GF-D8 (cell line): ENCODE data around the gene TASOR.
"Not testable (repeated sequence)": the region's sequence is repeated elsewhere in the genome, so short reads cannot be mapped to it uniquely, and the experiment has no call there.

Experiments used
- DNase-seq: peaks from one replicate; lab custom pipeline; 2025; lab: John Stamatoyannopoulos, UW

The TASOR gene

DNA sequence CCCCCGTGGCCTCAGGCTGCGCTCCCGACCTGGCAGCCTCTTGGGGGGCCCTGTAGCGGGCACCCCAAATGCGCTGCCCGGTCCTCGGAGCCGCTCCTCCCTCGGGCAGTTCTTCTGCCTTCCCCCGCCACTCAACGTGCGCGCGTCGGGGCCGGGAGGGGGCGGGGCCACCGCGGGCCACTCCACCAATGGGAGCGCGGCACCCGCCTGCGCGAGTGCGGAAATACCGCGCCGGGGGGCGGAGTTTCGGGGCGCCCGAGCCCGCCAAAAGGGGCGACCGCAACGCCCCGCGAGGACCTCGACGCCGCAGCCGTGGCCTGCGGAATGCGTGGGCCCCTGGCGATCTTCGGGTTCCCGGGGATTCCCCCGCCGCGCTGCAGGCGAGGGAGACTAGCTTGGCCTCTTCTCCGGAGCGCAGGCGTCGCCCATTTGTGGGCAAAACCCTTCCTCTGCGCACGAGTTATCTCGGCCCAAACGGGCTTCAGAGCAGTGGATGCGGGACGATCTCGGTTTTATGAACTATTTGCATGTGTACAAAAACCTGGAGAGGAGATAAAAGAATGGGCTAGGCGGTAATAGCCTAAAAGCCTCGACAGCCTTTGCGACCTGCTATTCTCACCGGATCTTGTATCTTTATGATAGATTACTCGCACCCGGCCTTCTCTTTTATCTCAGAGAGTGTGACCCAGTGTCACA lies at the start of gene TASOR:
TSS of gene TASOR (minus strand) at position 144 of the 696 bp plus-strand sequence. CDS start 259 bp downstream, outside the sequence.
- peak; percentile 43 for DNase-seq

DNA sequence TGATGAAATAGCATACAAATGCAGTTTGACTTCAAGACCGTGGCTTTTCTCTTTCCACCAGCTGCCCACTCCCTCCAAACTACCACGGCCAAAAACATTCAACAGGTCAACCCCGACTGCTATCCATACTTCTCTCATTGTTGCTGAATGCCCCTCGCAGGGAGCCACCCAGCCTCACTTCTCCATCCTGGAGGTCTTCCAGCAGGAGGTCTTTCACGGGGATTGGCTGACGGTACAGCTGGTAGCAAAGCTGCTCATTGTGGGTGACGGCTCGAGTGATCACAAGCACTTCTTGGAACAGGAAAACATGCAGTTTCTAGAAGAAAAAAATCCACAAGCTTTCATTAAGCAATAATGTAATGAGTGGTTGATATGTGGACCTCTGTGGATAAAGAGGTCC lies 49.0 kb upstream of the TASOR start:
- no peak for DNase-seq

DNA sequence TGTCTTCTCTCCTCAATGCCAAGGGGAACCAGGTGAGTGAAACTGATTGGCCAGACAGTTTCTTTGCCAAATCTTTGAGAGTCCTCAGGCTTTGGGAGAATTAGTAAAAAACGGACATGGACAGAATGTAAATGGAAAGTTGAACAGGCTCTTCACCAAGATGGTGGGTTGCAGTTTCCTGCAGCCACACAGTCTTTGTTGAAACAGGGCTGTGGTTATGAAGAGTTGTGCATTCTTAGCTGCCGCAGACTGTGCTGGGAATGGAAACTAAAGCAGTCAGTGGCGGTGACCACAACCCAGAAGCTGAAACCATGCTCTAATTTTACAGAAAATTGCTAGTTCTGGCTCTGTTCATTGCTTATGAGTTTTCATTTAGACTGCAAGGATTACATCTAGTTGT lies 42.1 kb upstream of the TASOR start:
- no peak for DNase-seq

DNA sequence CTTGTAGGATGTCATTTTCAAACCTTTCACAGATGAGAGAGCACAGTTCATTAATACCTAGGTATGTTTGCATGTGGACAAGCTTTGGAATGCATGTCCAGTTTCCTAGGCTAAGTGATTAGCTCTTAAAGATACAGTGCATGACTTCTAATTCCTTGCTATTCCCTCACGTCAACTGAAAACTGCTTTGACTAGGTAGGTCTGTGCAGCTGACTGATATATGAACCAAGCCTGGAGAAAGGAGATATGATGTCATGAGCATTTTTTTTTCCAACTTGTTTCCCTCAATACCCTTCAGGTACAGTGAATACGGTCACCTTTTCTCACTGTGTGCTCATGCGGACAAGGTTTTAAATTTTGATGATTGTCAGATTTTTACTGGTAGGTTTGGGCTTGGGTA lies 41.6 kb upstream of the TASOR start:
- no peak for DNase-seq

DNA sequence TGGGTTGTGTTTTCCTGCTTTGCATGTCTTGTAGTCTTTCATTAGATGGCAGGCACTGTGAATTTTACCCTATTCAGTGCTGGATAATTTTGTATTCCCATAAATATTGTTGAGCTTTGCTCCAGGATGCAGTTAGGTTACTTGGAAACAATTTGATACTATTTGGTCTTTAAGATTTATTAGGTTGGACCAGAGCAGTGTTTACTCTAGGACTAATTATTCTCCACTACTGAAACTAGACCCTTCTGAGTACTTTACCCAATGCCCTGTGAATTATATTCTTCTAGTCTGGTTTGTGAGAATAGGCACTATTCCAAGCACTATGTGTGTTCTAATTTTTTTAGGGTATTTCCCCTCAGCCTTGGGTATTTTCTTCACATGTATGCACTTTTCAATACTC lies 37.8 kb upstream of the TASOR start:
- DNase-seq: no peak

DNA sequence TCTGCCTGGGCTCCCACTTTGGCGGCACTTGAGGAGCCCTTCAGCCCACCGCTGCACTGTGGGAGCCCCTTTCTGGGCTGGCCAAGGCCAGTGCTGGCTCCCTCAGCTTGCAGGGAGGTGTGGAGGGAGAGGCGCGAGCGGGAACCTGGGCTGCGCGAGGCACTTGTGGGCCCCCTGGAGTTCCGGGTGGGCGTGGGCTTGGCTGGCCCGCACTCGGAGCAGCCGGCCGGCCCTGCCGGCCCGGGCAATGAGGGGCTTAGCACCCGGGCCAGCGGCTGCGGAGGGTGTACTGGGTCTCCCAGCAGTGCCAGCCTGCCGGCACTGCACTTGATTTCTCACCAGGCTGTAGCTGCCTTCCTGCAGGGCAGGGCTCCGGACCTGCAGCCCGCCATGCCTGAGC lies 35.7 kb upstream of the TASOR start:
- not testable (repeated sequence) for DNase-seq

- no peak for DNase-seq
Observed at GRCh38 chr3:56711344-56711743, 28.3 kb upstream of the TASOR start.

DNA sequence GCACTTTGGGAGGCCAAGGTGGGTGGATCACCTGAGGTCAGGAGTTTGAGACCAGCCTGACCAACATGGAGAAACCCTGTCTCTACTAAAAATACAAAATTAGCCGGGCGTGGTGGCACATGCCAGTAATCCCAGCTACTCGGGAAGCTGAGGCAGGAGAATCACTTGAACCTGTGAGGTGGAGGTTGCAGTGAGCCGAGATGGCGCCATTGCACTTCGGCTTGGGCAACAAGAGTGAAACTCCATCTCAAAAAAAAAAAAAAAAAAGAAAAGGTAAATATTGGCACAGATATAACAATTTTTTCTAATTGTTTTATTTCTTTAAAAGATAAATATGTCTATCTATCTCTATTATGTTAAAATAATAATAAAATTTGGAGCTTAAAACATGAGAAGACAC lies 24.3 kb upstream of the TASOR start:
- not testable (repeated sequence) for DNase-seq

DNA sequence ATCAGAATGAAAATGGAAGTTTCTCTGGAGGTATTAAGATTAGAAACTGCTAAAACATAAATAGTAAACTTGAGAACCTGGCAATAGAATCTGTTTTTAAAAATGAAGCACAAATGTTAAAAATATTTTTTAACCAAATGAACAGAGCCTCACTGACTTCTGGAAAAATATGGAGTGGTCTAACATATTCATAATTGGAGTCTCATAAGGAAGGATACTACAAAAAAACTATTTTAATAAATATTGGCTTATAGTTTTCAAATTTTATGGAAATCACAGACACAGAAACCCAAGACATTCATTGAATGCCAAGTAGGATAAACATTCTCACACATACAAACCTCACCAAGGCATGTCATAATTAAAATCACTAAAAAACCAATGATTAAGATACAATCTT lies 23.6 kb upstream of the TASOR start:
- no peak for DNase-seq

DNA sequence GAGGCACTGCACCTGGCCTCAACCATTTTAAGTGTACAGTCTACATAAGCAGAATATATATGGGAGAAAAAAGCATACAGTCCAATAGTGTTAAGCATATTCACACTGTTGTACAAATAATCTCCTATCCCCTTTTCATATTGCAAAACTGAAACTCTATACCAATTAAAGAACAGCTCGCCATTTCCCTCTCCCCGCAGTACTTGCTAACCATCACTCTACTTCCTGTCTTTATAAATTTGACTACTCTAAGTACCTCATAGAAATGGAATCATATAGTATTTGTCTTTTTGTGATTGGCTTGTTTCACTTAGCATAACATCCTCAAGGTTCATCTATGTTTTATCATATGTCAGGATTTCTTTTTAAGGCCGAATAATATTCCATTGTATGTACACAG lies 21.6 kb upstream of the TASOR start:
- DNase-seq: no peak

DNA sequence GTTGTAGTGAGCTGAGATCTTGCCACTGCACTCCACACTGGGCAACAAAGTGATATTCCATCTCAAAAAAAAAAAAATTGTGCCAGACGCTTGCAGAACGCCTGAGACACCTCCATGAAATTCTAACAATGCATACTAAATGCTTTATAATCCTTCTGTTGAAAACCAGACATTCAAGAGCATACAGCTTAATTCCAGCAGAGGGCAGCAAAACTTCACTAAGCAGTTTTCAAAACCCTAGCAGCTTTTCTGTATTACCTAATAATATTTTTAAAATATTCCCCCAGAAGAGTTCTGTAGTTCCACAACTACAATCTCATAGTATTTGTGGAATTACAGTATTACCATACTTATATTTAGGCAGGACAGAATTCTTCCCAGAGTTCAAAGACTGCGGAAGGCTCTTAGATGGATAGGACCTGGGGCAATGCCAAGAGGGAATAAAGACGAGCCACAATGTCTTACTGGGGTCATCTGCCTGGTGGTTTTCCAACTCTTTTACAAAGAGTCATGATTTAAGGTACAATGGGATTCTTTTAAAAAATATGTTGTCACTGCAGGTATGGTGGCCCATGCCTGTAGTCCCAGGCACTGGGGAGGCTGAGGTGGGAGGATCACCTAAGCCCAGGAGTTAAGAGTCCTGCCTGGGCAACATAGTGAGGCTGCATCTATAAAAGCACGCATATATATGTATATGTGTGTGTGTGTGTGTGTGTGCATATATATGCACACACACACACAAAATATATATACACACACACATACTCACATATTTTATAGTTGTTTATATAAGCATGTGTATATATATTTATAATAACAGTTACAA lies 19.6 kb upstream of the TASOR start:
- no peak for DNase-seq

GRCh38 chr3:56700151-56700550 lies 17.1 kb upstream of the TASOR start:
- no peak for DNase-seq

DNA sequence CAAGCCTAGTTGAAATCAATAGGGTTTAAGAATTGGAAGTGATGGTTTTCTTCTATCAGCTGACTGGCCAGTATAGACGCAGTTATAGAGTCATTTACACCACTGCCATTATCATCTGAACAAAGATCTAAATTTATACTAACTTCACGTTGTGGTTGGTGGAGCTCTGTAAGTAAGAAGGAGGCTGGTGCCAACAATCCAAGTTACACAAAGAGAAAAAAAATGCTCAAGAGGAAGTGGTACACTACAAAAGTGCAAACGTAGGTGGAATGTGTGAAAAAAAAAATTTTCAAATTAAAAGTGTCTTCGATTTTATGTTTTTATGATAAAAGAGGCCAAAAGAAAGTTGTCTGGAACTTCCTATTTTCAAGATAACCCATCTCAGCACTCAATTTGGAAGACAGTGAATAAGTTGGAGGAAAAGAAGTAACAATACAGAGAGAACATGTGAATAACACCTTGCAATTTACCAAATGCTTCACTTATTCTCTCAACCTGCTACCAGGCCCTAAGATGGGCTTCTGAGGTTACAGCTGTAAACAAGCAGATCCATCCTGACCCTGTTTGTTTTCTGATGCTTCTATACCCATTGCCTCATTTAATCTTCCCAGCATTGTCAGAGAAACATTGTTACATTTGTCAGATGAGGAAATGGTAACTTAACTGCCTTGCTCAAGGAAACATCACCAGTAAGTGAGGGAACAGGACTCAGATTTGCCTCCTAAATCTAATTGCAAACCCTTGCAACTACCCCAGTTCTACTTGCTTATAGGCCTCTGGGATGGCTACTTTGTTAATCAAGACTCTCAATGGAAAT lies 12.0 kb upstream of the TASOR start:
- no peak for DNase-seq

- peak; percentile 66 for DNase-seq
Observed at GRCh38 chr3:56693750-56694149, 10.7 kb upstream of the TASOR start.

GRCh38 chr3:56692520-56693433 lies 9.7 kb upstream of the TASOR start:
- not testable (repeated sequence) for DNase-seq

DNA sequence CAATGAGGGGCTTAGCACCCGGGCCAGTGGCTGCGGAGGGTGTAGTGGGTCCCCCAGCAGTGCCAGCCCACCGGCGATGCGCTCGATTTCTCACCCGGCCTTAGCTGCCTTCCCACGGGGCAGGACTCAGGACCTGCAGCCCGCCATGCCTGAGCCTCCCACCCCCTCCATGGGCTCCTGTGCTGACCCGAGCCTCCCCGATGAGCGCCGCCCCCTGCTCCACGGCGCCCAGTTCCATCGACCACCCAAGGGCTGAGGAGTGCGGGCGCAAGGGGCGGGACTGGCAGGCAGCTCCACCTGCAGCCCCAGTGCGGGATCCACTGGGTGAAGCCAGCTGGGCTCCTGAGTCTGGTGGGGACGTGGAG lies 8.9 kb upstream of the TASOR start:
- not testable (repeated sequence) for DNase-seq

GRCh38 chr3:56691165-56692000 lies 8.3 kb upstream of the TASOR start:
- no peak for DNase-seq

DNA sequence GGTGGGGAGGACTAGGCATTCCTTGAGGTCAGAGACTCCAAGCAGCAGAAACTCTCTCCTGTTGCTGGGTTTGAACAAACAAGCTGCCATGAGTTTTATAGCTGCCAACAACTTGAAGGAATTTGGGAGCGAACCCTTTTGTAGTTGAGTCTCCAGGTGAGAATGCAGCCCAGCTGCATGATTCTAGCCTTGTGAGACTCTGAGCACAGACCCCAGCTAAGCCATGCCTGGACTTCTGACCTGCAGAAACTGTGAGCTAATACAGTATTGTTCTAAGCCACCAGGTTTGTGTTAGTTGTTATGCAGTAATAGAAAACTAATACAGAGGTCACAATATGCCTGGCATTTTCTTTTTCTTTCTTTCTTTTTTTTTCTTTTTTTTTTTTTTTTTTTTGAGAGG lies 6.2 kb upstream of the TASOR start:
- DNase-seq: no peak

DNA sequence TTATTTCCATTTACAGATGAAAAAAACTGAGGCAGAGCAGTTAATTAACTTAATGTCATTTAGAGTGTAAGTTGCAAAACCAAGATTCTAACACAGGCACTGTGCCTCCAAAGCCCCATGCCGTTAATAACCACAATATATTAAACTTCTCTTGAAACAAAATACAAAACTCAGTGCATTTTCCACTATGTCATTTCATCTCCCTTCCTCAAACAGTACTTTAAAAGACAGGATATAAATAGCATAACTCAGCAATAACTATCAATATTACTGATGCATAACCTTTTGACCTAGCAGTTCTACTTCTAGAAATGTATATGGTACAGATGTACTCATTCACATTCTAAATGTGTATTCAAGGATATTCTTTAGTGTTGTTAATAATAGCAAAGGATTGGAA lies 5.1 kb upstream of the TASOR start:
- DNase-seq: no peak

DNA sequence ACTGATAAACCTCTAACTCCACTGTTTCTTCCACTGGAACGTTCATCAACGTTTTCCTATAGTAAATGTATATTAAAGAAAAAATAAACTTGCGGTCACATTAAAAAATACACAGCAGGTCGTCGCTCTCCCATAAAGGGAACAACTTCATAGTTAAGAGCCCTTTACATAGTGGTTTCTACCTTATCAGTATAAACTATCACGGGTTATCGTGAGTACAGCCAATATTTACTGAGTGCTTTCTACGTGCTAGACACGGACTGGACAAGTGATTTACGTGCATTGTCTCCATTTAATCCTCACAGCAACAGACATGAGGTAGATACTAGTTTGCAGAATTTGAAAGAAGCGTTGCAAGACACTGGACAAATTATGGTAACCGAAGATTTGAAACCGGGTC lies 964 bp upstream of the TASOR start:
- no peak for DNase-seq
